Frontal cortex (tissue), 4 donors: ENCODE data around the gene GNA12. TPM values are rescaled to one million over a fixed set of nuclear protein-coding genes. Genes with fewer than 3 reads are reported as not detected.

Experiments used
- DNase-seq, 2 donors: peaks; one replicate each; pipeline ENCODE4 v3.0.0; 2012; ENCODE audit warnings: low spot score in 2 of 2
- FAIRE-seq: peaks from 2 replicates; lab custom pipeline; 2012; peaks lifted over from hg19 to GRCh38; lab: Jason Lieb, UNC
- total RNA-seq: library from RNA; depleted of rRNA; stranded (reverse); fragments of >200 nt; gene quantifications from one replicate; pipeline ENCODE4 v1.2.3, GENCODE V29; 2014
- donor health status: control.
- donor health status: control.
- donor health status: control.

The GNA12 gene
- total RNA-seq, 1 donor from 2014 or later: 11.8 TPM

- no peak for FAIRE-seq
Measured at GRCh38 chr7:2794836-2795636, 49.1 kb downstream of the GNA12 start.

GRCh38 chr7:2792856-2793487, 51.1 kb downstream of the GNA12 start:
- DNase-seq (no peak), FAIRE-seq (no peak)

More at GRCh38 chr7:2794836-2795636, 49.1 kb downstream of the GNA12 start:
- no peak for DNase-seq

GRCh38 chr7:2792235-2792634, 51.9 kb downstream of the GNA12 start:
- DNase-seq (no peak), FAIRE-seq (no peak)

GRCh38 chr7:2791390-2791789, 52.7 kb downstream of the GNA12 start:
- DNase-seq: no peak

GRCh38 chr7:2787251-2787951, 56.7 kb downstream of the GNA12 start:
- FAIRE-seq (no peak), DNase-seq (no peak)

More at GRCh38 chr7:2791390-2791789, 52.7 kb downstream of the GNA12 start:
- FAIRE-seq: no peak

GRCh38 chr7:2786607-2787116, 57.4 kb downstream of the GNA12 start:
- DNase-seq (no peak), FAIRE-seq (no peak)

- DNase-seq (no peak), FAIRE-seq (no peak)
Measured at GRCh38 chr7:2785071-2785500, 59.0 kb downstream of the GNA12 start.

GRCh38 chr7:2782565-2782964, 61.5 kb downstream of the GNA12 start:
- FAIRE-seq: no peak
- no peak for DNase-seq

- FAIRE-seq: no peak
- no peak for DNase-seq
Measured at GRCh38 chr7:2782121-2782520, 62.0 kb downstream of the GNA12 start.

- DNase-seq: no peak
- no peak for FAIRE-seq
Measured at GRCh38 chr7:2781636-2782035, 62.5 kb downstream of the GNA12 start.

GRCh38 chr7:2779051-2779450, 65.1 kb downstream of the GNA12 start:
- no peak for FAIRE-seq

GRCh38 chr7:2777898-2778535, 66.1 kb downstream of the GNA12 start:
- DNase-seq: no peak
- FAIRE-seq: no peak

More at GRCh38 chr7:2779051-2779450, 65.1 kb downstream of the GNA12 start:
- no peak for DNase-seq

- FAIRE-seq: no peak
- no peak for DNase-seq
Measured at GRCh38 chr7:2776401-2776800, 67.7 kb downstream of the GNA12 start.

GRCh38 chr7:2775785-2776184, 68.3 kb downstream of the GNA12 start:
- no peak for DNase-seq
- FAIRE-seq: no peak

- DNase-seq: no peak
- no peak for FAIRE-seq
Measured at GRCh38 chr7:2775376-2775775, 68.7 kb downstream of the GNA12 start.

- FAIRE-seq (no peak), DNase-seq (no peak)
Measured at GRCh38 chr7:2774935-2775334, 69.2 kb downstream of the GNA12 start.

GRCh38 chr7:2774280-2774679, 69.8 kb downstream of the GNA12 start:
- FAIRE-seq: no peak

GRCh38 chr7:2773608-2774007, 70.5 kb downstream of the GNA12 start:
- DNase-seq: no peak
- FAIRE-seq: no peak

More at GRCh38 chr7:2774280-2774679, 69.8 kb downstream of the GNA12 start:
- DNase-seq: no peak

GRCh38 chr7:2771274-2771731, 72.8 kb downstream of the GNA12 start:
- DNase-seq: no peak
- FAIRE-seq: no peak

- FAIRE-seq (no peak), DNase-seq (no peak)
Measured at GRCh38 chr7:2764621-2765020, 79.5 kb downstream of the GNA12 start.
